Neural progenitor cell (in vitro differentiated cells): ENCODE measurements around the gene DSTN.

ENCODE experiments used
- EZH2 ChIP-seq: fragments of 200-600 bp; sonication (generic); IDR thresholded peaks from 2 replicates; pipeline ENCODE4 v1.6.1; 2017; ENCODE audit warnings: antibody characterized with exemption, mild to moderate bottlenecking, moderate library complexity
- TF ChIP-seq, protein P1 (sequence below): fragments of 200-600 bp; sonication (generic); IDR thresholded peaks from 2 replicates; pipeline ENCODE4 v1.5.1; 2017; ENCODE audit warnings: antibody characterized with exemption, mild to moderate bottlenecking

DNA sequence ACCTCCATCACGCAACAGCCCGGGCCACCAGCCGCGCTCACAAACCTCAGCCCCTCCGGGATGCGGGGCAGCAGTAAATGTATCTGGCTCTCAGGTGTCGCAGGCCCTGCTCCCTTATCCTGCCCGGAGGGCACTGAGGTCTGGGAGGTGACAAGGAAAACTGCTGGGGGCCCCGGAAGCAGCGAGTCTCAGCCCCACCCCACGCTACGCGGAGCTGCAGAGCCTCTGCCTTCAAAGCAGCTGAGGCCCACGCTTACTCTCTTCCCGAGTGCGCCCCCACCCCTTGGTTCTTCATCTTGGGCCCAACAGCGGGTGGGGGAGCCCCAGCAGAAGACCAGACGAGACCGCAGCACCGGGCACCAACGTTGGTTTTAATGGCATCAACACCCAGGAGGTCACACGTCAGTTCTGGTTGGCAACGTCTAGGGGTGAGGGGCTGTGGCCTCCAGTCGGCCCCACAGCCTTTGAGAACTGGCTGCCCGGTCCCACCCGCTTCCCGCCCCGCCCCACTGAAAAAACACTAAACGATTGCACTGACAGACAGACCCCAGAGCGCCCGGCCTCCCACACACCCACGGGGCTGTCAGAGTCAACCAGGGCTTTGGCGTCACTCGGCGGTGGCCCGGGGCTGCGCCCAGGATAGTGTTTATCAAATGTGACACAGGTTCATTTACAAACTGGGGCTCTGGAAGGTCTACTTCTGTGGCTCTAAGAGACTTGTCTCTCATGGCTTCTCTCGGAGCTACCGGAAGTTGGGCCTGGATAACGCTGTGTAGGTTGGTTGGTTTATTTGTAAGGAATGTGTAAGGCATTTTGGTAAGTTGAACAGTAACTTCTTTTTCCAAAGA is 43.7 kb downstream of the DSTN start:
- TF ChIP-seq, protein P1, sequence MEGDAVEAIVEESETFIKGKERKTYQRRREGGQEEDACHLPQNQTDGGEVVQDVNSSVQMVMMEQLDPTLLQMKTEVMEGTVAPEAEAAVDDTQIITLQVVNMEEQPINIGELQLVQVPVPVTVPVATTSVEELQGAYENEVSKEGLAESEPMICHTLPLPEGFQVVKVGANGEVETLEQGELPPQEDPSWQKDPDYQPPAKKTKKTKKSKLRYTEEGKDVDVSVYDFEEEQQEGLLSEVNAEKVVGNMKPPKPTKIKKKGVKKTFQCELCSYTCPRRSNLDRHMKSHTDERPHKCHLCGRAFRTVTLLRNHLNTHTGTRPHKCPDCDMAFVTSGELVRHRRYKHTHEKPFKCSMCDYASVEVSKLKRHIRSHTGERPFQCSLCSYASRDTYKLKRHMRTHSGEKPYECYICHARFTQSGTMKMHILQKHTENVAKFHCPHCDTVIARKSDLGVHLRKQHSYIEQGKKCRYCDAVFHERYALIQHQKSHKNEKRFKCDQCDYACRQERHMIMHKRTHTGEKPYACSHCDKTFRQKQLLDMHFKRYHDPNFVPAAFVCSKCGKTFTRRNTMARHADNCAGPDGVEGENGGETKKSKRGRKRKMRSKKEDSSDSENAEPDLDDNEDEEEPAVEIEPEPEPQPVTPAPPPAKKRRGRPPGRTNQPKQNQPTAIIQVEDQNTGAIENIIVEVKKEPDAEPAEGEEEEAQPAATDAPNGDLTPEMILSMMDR = no peak
- no peak for TF ChIP-seq EZH2
